GM18909 (cell line): Measurements from ENCODE around the gene PTPRA.

Experiments
- ATAC-seq: cut with Tn5 transposase; IDR thresholded peaks from one replicate; pipeline ENCODE4 v1.9.1; 2021; ENCODE audit warnings: mild to moderate bottlenecking; ENCODE audit not compliant: unreplicated experiment, poor library complexity

Gene PTPRA

GRCh38 chr20:2918096-2919049, 45.1 kb downstream of the PTPRA start:
- ATAC-seq = no peak

DNA sequence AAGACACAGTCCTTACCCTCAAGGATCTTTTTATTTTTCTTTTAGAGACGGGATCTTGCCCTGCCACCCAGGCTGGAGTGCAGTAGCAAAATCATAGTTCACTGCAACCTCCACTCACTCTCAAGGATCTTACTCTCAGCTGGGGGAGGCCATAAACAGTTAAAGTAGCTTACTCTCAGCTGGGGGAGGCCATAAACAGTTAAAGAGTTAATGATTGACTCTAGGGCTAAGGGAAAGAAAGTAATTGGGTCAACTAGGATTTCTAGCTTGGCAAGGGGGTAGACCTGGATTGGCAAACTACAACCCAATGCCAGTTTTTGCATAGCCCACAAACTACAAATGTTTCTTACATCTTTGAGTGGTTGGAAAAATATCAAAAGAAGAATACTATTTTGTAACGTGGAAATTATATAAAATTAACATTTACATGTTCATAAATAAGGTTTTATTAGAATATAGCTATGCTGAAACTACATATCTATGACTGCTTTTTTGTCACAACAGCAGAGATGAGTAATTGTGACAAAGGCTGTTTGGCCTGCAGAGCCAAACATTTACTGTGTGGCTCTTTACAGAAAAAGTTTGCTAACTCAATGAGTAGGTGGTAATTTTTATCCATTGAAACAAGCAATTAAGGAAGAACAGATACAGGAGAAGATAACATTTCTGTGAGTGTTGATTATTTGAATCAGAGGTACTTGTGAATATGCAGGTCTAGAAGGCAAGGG, 46.4 kb downstream of the PTPRA start:
- ATAC-seq = no peak

GRCh38 chr20:2920473-2920872, 47.2 kb downstream of the PTPRA start:
- no peak for ATAC-seq

DNA sequence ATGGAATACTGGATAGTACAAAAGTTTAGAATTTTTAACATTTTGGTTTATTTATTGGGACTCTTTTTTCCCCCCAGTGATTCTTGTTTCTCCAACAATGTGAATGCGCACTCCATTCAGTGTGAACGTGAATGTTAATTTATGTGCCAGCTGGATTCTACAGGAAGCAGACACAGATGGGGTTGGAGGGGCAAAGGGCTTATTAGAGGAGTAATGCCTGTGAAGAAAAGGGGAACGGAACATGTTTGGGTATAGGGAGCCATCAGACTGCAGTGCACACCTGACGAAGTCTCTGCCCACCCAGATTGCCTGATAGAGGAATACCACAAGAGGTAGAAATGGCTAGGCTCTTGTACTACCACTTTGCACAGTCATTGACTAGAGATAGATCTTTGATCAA, 48.2 kb downstream of the PTPRA start:
- ATAC-seq = no peak

DNA sequence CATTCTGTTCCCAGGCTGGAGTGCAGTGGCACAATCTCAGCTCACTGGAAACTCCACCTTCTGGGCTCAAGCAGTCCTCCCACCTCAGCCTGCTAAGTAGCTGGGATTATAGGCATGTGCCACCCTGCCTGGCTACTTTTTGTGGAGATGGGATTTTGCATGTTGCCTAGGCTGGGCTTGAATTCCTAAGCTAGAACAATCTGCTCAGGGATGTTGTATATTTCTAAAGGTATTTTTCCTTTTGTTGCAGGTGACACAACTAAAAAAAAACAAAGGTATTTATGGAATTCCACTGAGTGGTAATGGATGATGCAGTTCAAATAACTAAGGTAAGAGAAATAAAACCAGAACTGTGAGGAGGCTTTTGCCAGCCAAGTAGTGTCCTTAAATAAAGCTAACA, 49.7 kb downstream of the PTPRA start:
- no peak for ATAC-seq

DNA sequence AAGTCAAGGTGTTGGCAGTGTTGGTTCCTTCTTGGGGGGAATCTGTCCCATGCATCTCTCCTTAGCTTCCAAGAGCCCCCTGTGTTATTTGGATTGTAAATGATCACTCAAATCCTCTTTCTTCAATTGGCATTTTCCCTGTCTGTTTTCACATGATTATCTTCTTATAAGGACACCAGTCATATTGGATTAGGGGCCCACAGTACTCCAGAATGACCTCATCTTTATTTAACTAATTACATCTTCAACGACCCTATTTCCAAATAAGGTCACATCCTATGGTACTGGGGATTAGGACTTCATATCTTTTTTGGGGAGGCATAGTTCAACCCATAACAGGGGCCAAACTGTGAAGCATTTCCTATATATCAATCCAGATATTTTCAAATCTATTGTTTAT, 57.3 kb downstream of the PTPRA start:
- no peak for ATAC-seq

GRCh38 chr20:2932498-2932897, 59.2 kb downstream of the PTPRA start:
- no peak for ATAC-seq

- ATAC-seq = no peak
Measured at GRCh38 chr20:2937902-2938301, 64.6 kb downstream of the PTPRA start.

GRCh38 chr20:2942439-2942838, 69.2 kb downstream of the PTPRA start:
- no peak for ATAC-seq

DNA sequence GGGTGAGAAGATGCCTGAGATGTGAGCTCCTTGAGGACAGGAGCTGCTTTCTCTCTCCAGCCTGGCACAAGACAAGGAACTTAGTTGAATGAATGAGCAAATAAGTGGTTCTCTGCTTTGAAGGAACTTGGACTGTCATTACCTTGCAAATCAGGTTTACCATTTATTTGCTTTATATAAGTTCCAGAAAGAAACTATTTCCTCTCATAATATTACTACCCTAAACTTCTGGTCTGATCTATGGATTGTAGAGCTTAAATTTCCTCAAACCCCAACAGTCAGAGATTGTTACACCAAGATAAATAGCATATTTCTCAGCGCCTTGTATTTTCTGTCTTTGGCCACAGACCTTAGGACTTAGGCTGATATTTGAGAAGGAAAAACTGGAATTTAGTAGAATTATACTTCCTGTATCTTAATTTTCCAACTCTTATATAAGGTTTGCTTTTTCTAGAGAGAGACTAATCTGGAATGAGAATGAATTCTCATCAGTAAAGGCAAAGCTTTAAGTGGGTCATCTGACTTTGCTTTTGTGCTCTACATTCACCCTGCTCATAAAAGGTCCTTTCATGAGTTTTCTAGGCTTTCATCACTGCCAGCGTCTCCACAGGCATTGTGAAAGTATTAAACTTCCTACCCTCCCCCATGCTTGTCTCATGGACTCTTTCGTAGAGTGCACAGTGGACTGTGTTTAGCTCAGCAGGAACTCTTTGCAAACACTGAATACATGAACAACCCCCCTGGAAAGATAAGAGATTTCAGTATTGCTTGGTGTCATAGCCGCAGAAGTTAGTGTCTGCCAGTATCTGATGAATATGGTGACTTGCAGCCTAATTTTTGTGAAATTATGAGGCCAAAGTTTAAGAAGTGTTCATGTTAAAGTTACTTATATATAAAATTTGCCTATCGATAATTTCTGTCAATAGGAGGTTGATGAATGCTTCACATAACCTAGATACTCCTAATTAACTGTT, 74.0 kb downstream of the PTPRA start:
- ATAC-seq = no peak

- ATAC-seq = no peak
Measured at GRCh38 chr20:2948968-2949367, 75.7 kb downstream of the PTPRA start.

GRCh38 chr20:2952766-2953165, 79.5 kb downstream of the PTPRA start:
- ATAC-seq = no peak

DNA sequence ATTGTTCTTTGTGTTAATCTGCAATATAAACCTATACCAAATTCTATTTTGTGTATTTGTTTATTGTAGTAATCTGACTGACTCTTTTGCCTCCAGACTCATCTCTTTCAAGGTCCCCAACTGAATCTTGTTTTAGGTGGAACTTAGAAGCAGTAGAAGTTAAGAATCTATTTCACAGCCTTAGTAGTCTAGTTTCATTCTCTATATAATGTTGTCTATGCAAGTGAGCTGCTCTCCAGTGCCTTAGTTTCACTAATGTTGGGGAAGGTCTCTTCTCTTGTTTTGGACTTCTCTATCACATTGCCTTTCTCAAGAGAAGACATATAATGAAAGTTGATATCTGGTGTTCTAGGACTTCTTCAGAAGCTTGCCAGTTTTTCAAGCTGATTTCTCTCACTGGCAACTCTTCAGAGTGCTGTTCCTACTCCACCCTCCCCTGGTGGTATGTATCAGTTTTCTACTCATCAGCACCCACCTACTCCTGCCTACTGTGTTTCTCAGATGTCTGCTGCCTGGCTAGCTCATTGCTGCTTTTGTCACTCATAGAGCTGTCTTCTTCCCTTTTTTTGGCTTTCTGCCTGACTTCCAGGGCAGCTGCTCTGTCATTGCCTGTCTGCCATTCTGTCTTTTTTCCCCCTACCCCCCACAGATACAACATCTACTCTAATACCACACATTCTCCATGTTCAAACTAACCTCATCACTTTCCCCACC, 82.1 kb downstream of the PTPRA start:
- peak; percentile 58 for ATAC-seq

DNA sequence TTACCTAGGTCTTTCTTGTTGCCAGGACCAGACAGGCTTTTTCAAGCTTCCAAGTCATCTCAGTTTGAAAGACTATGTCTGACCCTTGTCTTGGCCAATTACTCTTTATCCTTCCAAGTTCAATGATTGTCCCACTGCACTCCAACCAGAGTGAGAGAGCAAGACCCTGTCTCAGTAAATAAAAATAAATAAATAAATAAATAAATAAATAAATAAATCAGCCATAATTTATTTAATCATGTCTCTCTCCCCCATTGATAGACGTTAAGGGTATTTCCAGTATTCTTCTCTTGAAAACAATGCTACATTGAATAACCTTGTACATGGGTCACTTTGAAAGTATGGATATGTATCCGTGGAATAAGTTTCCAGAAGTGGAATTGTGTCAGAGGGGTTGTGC, 83.2 kb downstream of the PTPRA start:
- ATAC-seq = no peak

DNA sequence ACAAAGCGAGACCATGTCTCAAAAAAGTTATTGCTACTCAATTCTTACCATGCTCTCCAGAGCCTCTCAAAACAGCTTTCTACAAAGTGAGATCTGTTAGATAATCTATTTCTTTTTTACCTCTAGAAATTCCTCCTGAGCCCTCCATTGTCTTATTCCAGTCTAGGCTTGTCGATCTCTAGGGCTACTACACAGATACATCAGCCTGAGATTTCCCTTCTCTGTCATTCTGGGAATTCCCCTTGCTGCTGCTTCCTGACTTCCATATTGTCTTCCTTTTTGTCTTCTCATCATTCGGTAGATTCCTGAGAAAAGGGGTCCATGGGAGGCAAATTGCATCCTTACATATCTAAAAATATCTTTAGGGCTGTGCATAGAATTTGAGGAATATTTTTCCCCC, 94.6 kb downstream of the PTPRA start:
- no peak for ATAC-seq

DNA sequence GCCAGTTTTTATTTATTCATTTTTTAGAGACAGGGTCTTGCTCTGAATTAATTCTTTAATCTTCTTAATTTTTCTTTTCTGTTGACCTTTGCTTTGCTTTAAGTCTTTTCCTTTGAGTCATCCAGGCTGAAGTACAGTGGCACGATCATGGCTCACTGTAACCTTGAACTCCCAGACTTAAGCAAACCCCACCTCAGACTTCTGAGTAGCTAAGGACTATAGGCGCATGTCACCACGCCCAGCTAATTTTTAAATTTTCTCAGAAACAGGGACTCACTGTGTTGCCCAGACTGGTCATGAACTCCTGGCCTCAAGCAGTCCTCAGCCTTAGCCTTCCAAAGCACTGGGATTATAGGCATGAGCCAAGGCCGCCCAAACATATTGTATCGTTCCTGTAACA, 98.8 kb downstream of the PTPRA start:
- no peak for ATAC-seq

GRCh38 chr20:2973574-2973973, 100.3 kb downstream of the PTPRA start:
- ATAC-seq = no peak

DNA sequence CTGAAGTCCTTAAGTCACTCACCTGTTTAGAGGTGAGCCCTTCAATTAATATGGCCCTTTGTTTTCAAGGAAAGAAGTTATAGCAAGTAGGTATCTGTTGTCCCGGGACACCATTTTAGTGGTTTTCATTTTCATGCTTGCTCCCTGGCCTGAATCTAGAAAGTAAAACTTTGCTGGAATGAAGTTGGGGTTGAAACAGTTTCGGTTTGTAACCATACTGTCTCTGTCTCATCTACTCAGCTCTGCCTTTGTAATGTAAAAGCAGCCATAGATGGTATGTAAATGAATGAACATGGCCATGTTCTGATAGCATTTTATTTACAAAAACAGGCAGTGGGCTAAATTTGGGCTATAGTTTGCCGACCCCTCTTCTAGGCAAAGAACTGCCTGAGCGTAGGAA, 105.2 kb downstream of the PTPRA start:
- ATAC-seq = no peak

- ATAC-seq = no peak
Measured at GRCh38 chr20:2981646-2982045, 108.4 kb downstream of the PTPRA start.

DNA sequence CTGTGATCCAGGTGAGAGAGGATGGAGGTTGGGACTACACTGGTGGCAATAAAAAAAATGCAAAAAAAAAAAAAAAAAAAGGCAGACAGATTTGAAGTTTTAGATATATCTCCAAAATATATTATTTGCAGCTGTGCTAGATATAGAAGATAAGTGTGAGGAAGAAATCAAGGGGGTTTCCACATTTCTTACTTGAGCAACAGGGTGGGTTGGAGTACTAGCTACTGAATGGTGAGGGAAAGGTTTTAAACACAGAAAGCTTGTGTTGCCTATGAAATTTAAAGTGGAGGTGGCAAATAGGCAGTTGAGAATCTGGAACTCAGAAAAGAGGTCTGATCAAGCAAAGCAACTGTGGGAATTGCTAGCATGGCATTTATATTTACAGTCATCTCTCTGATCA, 110.2 kb downstream of the PTPRA start:
- no peak for ATAC-seq
